Kidney epithelial cell (primary cell): ENCODE measurements around the gene PLEKHA8. TPM values are rescaled to one million over a fixed set of nuclear protein-coding genes. Genes with fewer than 3 reads are reported as not detected.

Source experiments
- DNase-seq: peaks from one replicate; pipeline ENCODE4 v3.0.0-alpha.2; 2010; ENCODE audit warnings: low read depth
- H3K27me3 ChIP-seq: 2 replicates; pipeline ENCODE4 v1.6.0; 2011; ENCODE audit warnings: low read length; ENCODE audit not compliant: control insufficient read depth, insufficient read depth
- H3K36me3 ChIP-seq: 2 replicates; pipeline ENCODE4 v1.5.1; 2011; ENCODE audit warnings: low read length; ENCODE audit not compliant: control insufficient read depth, insufficient read depth
- H3K4me3 ChIP-seq: 2 replicates; pipeline ENCODE4 v1.5.1; 2011; ENCODE audit warnings: low read depth, mild to moderate bottlenecking, control low read depth, low read length
- CTCF ChIP-seq: IDR thresholded peaks from 2 replicates; pipeline ENCODE4 v1.5.1; 2011; ENCODE audit warnings: mild to moderate bottlenecking, moderate library complexity, low read length, control low read depth, inconsistent platforms; ENCODE audit not compliant: insufficient read depth, poor library complexity, severe bottlenecking
- total RNA-seq: library from RNA; depleted of rRNA; stranded (reverse); fragments of >200 nt; gene quantifications from 2 replicates; pipeline ENCODE4 v1.2.3, GENCODE V29; 2015

The PLEKHA8 gene
- total RNA-seq, 1 donor from 2014 or later = 22.7 TPM

GRCh38 chr7:29998489-29998888, 29.7 kb upstream of the PLEKHA8 start:
- no peaks in the 10 kb centered on the region for H3K27me3 ChIP-seq
- no peak for TF ChIP-seq CTCF
- no peak for DNase-seq
- no peak overlapping the region for H3K4me3 ChIP-seq
- H3K36me3 ChIP-seq = no peaks in the 10 kb centered on the region

- DNase-seq = no peak
- H3K4me3 ChIP-seq = no peak overlapping the region
- no peaks in the 10 kb centered on the region for H3K27me3 ChIP-seq
- no peaks in the 10 kb centered on the region for H3K36me3 ChIP-seq
- TF ChIP-seq CTCF = no peak
These were observed 26.2 kb upstream of the PLEKHA8 start for GRCh38 chr7:30001998-30002397.

GRCh38 chr7:30003098-30003497, 25.1 kb upstream of the PLEKHA8 start:
- TF ChIP-seq CTCF = no peak
- no peak for DNase-seq
- H3K27me3 ChIP-seq = no peaks in the 10 kb centered on the region
- no peak overlapping the region for H3K4me3 ChIP-seq
- no peaks in the 10 kb centered on the region for H3K36me3 ChIP-seq

- no peak for TF ChIP-seq CTCF
- no peak for DNase-seq
- Histone ChIP-seq H3K27me3 (no peaks in the 10 kb centered on the region), H3K4me3 (no peak overlapping the region), H3K36me3 (no peaks in the 10 kb centered on the region)
These were observed 22.7 kb upstream of the PLEKHA8 start for GRCh38 chr7:30005464-30005863.

GRCh38 chr7:30010021-30010420, 18.2 kb upstream of the PLEKHA8 start:
- DNase-seq = no peak
- no peak for TF ChIP-seq CTCF
- Histone ChIP-seq H3K36me3 (no peaks in the 10 kb centered on the region), H3K4me3 (no peak overlapping the region), H3K27me3 (no peaks in the 10 kb centered on the region)

- no peak for DNase-seq
- TF ChIP-seq CTCF = no peak
- Histone ChIP-seq H3K36me3 (no peaks in the 10 kb centered on the region), H3K4me3 (no peak overlapping the region), H3K27me3 (no peaks in the 10 kb centered on the region)
These were observed 15.5 kb upstream of the PLEKHA8 start for GRCh38 chr7:30012757-30013156.
